NOMO-1 (cell line): ENCODE data around the gene FSTL5.
"Not testable (repeated sequence)": the region's sequence is repeated elsewhere in the genome, so short reads cannot be mapped to it uniquely, and the experiment has no call there.

ENCODE experiments used
- DNase-seq, 2 experiments: peaks; one replicate each; lab custom pipeline; 2025; ENCODE audit not compliant: unreplicated experiment in 2 of 2; lab: John Stamatoyannopoulos, UW

FSTL5 gene

GRCh38 chr4:162163892-162164759 lies at the start of gene FSTL5:
Gene FSTL5, minus strand, starts transcription at chr4:162164000. Its CDS starts 52,604 bp downstream, at chr4:162111396.
- peak; percentile 39 to 40 for DNase-seq

- DNase-seq, result no peak
Observed at GRCh38 chr4:162209706-162210105, 45.9 kb upstream of the FSTL5 start.

GRCh38 chr4:162203478-162203877 lies 39.7 kb upstream of the FSTL5 start:
- not testable (repeated sequence) for DNase-seq

GRCh38 chr4:162201673-162202072 lies 37.9 kb upstream of the FSTL5 start:
- DNase-seq, result no peak

DNA sequence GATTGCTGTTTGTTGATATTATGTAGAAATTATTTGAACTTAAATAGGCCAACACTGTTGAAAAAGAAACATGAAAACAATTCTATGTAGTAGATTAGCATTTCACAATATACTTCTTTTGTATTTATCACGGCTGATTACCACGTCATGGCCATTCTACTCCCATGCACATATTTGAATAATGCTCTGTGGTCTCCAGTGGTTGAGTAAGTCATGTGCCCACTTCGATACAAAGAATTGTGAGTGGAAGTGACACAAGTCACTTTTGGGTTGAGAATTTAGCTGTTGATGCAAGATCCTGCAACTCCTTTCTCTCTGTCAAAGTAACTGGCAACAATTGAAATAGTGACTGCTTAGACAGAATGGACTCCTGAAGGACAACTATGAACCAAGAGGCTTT lies 6.7 kb upstream of the FSTL5 start:
- DNase-seq, result peak; percentile 0 to 26

GRCh38 chr4:162164906-162165510 lies 1.2 kb upstream of the FSTL5 start:
- no peak for DNase-seq

DNA sequence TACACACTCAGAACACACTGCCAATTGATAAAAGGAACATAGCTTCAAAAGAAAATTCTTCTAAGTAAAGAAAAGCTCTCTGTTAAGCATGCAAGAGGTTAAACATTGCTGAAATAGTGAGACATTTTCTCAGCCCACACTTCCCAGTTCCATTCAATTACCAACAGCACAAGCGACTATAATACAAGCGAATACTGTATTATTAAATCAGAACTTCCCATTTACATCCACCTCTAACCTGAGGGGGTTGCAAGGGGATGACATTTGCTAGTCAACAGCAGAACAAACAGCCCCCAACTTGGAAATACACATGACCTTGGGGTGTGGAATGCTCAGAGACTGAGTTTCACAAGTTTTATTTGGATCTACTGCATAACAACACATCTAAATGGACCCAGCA lies 1.1 kb downstream of the FSTL5 start:
- DNase-seq, result no peak

- DNase-seq, result no peak
Observed at GRCh38 chr4:162157241-162157640, 6.6 kb downstream of the FSTL5 start.

DNA sequence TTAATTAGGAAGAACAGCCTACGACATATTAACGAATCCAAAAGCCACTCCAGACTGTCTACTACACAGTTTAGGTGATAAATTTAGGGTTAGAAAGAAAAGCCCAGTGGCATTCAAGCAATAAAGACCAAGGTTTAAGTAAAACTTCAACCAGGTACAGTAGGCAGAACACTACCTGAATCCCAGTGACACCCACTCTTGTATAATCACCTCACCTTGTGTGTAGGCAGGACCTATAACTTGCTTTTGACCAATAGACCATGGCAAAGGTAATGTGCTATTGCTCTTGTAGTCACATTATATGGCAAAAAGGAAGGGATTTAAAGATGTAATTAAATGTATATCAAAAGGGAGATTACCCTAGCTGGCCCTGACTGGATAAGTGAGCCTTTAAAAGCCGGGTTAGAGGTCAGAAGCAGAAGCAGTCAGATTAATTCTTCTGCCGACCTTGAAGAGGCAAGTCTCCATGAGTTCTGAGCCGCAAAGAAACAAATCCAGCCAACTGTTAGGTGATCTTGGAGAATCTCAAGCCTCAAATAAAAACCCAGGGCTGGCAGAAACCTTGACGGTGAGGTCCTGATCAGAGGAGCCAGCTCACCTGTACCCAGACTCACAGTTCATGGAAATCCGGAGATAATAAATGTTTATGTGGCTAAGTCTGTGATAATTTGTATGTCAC lies 8.8 kb downstream of the FSTL5 start:
- DNase-seq, result no peak

- DNase-seq, result no peak
Observed at GRCh38 chr4:162151850-162152249, 11.9 kb downstream of the FSTL5 start.

DNA sequence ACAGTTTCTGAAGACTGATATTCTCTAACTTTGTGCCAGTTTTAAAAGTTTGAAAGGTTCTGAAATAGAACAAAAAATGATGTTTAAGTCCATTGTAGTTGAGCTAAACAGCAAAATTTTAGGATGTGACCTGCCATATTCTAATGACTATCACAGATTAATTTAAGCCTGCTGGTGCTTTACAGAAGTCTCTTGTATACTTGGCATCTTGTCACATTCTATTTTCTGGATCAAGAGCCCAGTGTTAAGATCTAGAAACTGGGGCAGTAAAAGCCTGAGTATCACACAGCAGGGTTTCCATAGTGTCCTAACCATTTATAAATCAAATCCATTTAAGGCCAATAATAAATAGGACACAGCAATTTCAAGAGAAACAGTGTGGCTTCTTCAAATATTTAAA lies 12.4 kb downstream of the FSTL5 start:
- DNase-seq, result no peak

DNA sequence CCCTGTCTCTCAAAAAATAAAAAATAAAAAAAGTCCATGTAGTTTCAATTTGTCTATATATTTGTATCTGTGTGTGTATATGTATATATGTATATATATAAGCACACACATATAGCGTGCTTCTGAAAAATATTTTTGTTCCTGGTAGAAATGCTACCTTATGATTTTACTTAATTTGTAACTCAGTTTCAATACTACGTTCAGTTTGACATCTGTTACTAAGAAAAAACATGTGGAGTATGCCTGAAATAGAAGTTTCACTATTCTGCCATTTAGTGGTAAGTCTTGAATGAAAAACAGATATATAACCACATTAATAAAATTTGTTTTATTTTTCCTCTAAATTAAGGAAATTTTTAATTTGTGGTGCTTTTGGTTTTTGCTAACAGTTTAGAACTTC lies 14.2 kb downstream of the FSTL5 start:
- DNase-seq, result no peak

DNA sequence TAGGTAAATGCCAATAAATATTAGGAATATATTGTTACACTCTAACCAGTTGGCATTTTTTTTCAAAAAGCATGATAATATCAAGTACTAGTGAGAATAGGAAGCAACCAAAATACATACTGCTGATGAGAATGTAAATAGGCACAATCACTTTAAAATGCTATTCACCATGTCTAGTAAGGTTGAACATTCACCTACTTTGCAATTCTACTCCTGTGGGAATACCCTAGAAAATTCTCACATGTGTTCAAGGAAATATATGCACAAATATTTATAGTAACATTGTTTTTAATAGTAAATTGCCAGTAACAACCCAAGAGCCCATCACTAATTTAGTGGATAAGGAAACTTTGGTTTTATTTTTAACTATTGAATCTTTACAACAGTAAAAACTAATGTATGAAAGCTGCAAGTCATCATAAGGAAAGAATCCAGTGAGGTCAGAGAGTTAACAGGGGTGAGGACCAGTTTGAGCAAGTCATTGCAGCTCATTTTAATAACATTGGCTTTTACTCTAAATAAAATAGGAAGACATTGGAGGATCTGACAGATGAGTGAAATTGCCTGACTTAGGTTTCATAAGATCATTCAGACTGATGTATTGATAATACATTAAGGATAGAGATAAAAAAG lies 23.6 kb downstream of the FSTL5 start:
- DNase-seq, result no peak

DNA sequence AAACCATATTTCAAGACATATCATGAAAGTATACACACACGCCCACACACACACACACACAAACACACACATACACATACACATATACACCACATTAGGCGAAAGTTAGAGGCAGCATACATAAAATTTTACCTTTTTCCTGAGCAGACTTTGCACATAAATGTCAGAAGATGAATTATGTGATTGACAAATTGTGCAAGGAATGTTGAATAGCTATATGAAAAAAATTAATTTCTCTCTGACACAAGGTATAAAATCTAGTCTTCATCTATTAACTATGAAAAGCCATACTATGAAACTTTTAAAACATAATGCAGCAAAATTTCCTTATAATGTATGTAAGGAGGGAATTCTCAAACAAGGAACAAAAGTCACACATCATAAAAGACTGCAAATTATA lies 24.4 kb downstream of the FSTL5 start:
- DNase-seq, result no peak

- DNase-seq, result no peak
Observed at GRCh38 chr4:162131256-162131655, 32.5 kb downstream of the FSTL5 start.

- no peak for DNase-seq
Observed at GRCh38 chr4:162126729-162127128, 37.1 kb downstream of the FSTL5 start.

- DNase-seq, result no peak
Observed at GRCh38 chr4:162117051-162117450, 46.7 kb downstream of the FSTL5 start.

DNA sequence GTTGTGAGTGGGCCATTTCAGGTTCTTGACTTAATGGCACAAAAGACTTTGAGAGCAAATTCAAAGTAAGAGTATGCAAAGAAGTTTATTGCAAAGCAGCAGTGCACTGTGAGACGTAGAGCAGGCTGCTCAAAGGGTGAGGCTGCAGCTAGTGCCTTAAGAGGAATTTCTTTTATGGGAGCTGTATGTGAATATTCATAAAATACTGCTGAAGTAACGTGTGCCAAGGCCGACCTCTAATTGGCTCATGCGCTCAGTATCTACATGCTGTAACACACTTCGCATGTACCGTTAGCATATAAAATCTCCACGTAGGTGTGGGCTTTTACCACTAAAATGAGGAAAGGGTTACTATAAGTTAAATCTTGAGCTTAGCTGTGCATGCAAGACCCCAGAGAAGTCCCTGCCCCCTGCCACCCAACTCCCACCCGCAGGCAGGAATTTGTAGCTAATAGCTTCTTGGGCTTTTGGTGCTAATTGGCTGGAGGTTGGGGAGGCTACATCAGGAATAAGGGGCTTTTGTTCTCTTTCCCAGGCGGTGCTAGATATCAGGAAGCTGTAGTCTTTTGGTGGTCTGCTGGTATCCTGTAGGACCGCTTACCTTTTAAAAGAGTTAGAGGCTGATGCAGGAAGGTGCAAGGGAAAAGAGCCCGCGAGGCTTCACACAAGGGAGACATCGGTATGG lies 47.6 kb downstream of the FSTL5 start:
- no peak for DNase-seq

DNA sequence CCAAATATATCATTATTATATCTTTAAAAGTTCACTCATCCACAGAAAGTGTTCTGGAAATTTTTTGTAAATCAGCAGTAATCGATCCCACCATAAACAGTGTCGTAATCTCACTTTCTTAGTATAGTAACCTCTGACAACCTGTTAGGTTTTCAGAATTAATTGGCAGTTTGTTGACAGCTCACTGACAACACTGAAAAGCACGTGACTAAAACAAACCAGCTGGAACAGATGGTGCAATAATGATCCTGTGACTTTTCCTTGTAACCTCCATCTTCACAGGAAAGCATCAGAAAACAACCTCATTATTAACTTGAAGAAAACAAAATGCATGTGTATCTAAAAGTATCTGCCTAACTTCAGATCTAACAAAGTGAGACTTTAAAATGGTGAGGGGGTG lies 48.5 kb downstream of the FSTL5 start:
- DNase-seq, result no peak

- DNase-seq, result no peak
Observed at GRCh38 chr4:162111078-162111477, 52.7 kb downstream of the FSTL5 start.
